22Rv1 (cell line): Measurements from ENCODE around the gene SLC4A2.

Experiments used
- ZFX ChIP-seq: fragments of 450-650 bp; IDR thresholded peaks from 2 replicates; pipeline ENCODE4 v1.6.1; 2017; ENCODE audit warnings: antibody characterized with exemption, borderline replicate concordance
- TF ChIP-seq, protein P1 (sequence below): fragments of 450-650 bp; IDR thresholded peaks from 2 replicates; pipeline ENCODE4 v1.5.1; 2017; ENCODE audit warnings: mild to moderate bottlenecking

DNA sequence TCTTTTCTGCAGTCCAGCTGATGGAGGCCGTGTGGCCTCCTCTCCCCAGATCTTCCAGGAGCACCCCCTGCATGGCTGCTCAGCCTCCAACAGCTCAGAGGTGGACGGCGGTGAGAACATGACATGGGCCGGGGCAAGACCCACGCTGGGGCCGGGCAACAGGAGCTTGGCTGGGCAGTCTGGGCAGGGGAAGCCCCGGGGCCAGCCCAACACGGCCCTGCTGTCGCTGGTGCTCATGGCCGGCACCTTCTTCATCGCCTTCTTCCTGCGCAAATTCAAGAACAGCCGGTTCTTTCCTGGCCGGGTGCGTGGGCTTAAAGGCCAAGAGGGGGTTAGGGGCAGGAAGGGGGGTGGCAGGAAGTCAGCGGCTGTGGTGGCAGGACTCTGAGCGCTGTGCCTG lies 14.6 kb downstream of the SLC4A2 start:
- TF ChIP-seq, protein P1, sequence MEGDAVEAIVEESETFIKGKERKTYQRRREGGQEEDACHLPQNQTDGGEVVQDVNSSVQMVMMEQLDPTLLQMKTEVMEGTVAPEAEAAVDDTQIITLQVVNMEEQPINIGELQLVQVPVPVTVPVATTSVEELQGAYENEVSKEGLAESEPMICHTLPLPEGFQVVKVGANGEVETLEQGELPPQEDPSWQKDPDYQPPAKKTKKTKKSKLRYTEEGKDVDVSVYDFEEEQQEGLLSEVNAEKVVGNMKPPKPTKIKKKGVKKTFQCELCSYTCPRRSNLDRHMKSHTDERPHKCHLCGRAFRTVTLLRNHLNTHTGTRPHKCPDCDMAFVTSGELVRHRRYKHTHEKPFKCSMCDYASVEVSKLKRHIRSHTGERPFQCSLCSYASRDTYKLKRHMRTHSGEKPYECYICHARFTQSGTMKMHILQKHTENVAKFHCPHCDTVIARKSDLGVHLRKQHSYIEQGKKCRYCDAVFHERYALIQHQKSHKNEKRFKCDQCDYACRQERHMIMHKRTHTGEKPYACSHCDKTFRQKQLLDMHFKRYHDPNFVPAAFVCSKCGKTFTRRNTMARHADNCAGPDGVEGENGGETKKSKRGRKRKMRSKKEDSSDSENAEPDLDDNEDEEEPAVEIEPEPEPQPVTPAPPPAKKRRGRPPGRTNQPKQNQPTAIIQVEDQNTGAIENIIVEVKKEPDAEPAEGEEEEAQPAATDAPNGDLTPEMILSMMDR = no peak
- TF ChIP-seq ZFX = no peak
